Measurements from ENCODE around the gene GDAP1L1.

DNA sequence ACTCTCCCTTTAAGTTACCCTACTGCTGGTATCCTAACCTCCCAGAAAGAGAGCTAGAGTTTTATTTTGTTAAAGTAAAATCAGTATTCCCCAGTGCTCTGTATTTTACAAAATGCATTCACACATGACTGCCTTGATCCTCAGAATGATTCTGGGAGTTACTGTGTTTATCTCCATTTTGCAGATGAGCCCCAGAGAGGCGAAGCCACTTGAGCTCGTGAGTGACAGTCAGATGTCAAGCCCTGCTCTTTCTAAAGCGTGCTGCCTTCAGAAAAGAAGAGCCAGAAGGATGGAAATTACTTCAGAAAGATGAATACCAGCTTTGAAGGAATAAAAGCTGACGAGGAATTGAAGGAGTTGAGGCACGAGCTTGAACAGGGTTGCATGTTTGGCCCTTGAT lies 22.5 kb upstream of the GDAP1L1 start:
- TF ChIP-seq, protein P1, sequence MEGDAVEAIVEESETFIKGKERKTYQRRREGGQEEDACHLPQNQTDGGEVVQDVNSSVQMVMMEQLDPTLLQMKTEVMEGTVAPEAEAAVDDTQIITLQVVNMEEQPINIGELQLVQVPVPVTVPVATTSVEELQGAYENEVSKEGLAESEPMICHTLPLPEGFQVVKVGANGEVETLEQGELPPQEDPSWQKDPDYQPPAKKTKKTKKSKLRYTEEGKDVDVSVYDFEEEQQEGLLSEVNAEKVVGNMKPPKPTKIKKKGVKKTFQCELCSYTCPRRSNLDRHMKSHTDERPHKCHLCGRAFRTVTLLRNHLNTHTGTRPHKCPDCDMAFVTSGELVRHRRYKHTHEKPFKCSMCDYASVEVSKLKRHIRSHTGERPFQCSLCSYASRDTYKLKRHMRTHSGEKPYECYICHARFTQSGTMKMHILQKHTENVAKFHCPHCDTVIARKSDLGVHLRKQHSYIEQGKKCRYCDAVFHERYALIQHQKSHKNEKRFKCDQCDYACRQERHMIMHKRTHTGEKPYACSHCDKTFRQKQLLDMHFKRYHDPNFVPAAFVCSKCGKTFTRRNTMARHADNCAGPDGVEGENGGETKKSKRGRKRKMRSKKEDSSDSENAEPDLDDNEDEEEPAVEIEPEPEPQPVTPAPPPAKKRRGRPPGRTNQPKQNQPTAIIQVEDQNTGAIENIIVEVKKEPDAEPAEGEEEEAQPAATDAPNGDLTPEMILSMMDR (IDR thresholded peaks at IDR 0.05), result no peak
- TF ChIP-seq POLR2A (IDR thresholded peaks at IDR 0.05) (no peak), POLR2AphosphoS5 (IDR thresholded peaks at IDR 0.05) (no peak), EP300 (IDR thresholded peaks at IDR 0.05) (no peak)

All from stomach (tissue), 4 donors.